HepG2 (cell line): Measurements from ENCODE around the gene KIF26B. TPM values are rescaled to one million over a fixed set of nuclear protein-coding genes. Genes with fewer than 3 reads are reported as not detected.

Source experiments
- AGO1 ChIP-seq: fragments of 200-400 bp; formaldehyde crosslinking; IDR thresholded peaks from 2 replicates; pipeline ENCODE4 v1.6.1; 2017; ENCODE audit warnings: mild to moderate bottlenecking, low read depth, low read length, moderate library complexity; ENCODE audit not compliant: poor library complexity, severe bottlenecking
- ATM ChIP-seq: fragments of 450-650 bp; IDR thresholded peaks from 2 replicates; pipeline ENCODE4 v1.7.1; 2017; ENCODE audit warnings: mild to moderate bottlenecking, borderline replicate concordance
- DMAP1 ChIP-seq: IDR thresholded peaks from 2 replicates; pipeline ENCODE4 v1.6.1; 2016
- JUNB ChIP-seq: sonication (generic); formaldehyde crosslinking; IDR thresholded peaks from 2 replicates; pipeline ENCODE4 v1.8.0; 2022; ENCODE audit warnings: missing genetic modification reagents, mild to moderate bottlenecking, borderline replicate concordance
- KDM6A ChIP-seq: IDR thresholded peaks from 2 replicates; pipeline ENCODE4 v1.6.1; 2016; ENCODE audit warnings: low read depth
- MBNL3 ChIP-seq: fragments of 250-450 bp; sonication (Bioruptor Pico); conservative IDR thresholded peaks from 2 replicates; pipeline ENCODE4 v1.8.0; 2022; ENCODE audit warnings: mild to moderate bottlenecking, inconsistent platforms
- NR2F2 ChIP-seq: IDR thresholded peaks from 2 replicates; pipeline ENCODE4 v1.6.1; 2012; ENCODE audit warnings: low read depth, inconsistent platforms, borderline replicate concordance
- SOX13 ChIP-seq, 3 experiments: fragments of 450-650 bp in 1 of 3; sonication (generic) in 1 of 3; formaldehyde crosslinking in 1 of 3; IDR thresholded peaks in 2 of 3; conservative IDR thresholded peaks in 1 of 3; 2 replicates each; pipeline versions ENCODE4 v1.5.0 to v1.6.1; 2016 to 2020; ENCODE audit warnings: antibody characterized with exemption in 1 of 3, mild to moderate bottlenecking in 1 of 3, missing compliant biosample characterization in 1 of 3, missing genetic modification reagents in 1 of 3, moderate library complexity in 1 of 3
- ZNF124 ChIP-seq: sonication (generic); formaldehyde crosslinking; IDR thresholded peaks from 2 replicates; pipeline ENCODE4 v1.4.0; 2020; ENCODE audit warnings: missing genetic modification reagents
- ZNF563 ChIP-seq: sonication (generic); formaldehyde crosslinking; IDR thresholded peaks from 2 replicates; pipeline ENCODE4 v1.8.0; 2022; ENCODE audit warnings: mild to moderate bottlenecking, moderate library complexity, missing genetic modification reagents
- ZNF564 ChIP-seq: sonication (generic); formaldehyde crosslinking; IDR thresholded peaks from 2 replicates; pipeline ENCODE4 v1.8.1; 2023; ENCODE audit warnings: mild to moderate bottlenecking, missing genetic modification reagents
- polyA plus RNA-seq, 8 experiments: library from polyadenylated mRNA; depleted of rRNA in 3 of 8; stranded (reverse) in 7 of 8; unstranded in 1 of 8; fragments of >200 nt; fragmentation: Illumina TruSeq in 4 of 8; extraction: Trizol in 4 of 8; gene quantifications; 2 replicates each; pipeline versions ENCODE4 v1.2.1 to v1.2.3, GENCODE V29; 2011 to 2016; ENCODE audit warnings: low read depth in 4 of 8, missing spikeins in 1 of 8, mixed read lengths in 1 of 8; ENCODE audit not compliant: insufficient read depth in 1 of 8
- total RNA-seq, 5 experiments: library from RNA; depleted of rRNA; stranded (reverse); fragments of >200 nt; fragmentation: Illumina TruSeq; extraction: Trizol; gene quantifications; 2 replicates each; pipeline ENCODE4 v1.2.3, GENCODE V29; 2016; ENCODE audit warnings: low read depth in 1 of 5
- TF ChIP-seq, protein P1 (sequence below): sonication (generic); formaldehyde crosslinking; IDR thresholded peaks from 2 replicates; pipeline ENCODE4 v1.4.0; 2020; ENCODE audit warnings: missing genetic modification reagents
- TF ChIP-seq, protein P2 (sequence below): sonication (generic); formaldehyde crosslinking; IDR thresholded peaks from 2 replicates; pipeline ENCODE4 v1.8.0; 2022; ENCODE audit warnings: mild to moderate bottlenecking, missing genetic modification reagents, moderate library complexity

Gene KIF26B
- total and polyA plus RNA-seq, 2 of the 13 experiments (the other 11 are each of a cell fraction or from before 2014, with no cell fraction given): 0.08 to 0.09 TPM

- TF ChIP-seq, protein P1, sequence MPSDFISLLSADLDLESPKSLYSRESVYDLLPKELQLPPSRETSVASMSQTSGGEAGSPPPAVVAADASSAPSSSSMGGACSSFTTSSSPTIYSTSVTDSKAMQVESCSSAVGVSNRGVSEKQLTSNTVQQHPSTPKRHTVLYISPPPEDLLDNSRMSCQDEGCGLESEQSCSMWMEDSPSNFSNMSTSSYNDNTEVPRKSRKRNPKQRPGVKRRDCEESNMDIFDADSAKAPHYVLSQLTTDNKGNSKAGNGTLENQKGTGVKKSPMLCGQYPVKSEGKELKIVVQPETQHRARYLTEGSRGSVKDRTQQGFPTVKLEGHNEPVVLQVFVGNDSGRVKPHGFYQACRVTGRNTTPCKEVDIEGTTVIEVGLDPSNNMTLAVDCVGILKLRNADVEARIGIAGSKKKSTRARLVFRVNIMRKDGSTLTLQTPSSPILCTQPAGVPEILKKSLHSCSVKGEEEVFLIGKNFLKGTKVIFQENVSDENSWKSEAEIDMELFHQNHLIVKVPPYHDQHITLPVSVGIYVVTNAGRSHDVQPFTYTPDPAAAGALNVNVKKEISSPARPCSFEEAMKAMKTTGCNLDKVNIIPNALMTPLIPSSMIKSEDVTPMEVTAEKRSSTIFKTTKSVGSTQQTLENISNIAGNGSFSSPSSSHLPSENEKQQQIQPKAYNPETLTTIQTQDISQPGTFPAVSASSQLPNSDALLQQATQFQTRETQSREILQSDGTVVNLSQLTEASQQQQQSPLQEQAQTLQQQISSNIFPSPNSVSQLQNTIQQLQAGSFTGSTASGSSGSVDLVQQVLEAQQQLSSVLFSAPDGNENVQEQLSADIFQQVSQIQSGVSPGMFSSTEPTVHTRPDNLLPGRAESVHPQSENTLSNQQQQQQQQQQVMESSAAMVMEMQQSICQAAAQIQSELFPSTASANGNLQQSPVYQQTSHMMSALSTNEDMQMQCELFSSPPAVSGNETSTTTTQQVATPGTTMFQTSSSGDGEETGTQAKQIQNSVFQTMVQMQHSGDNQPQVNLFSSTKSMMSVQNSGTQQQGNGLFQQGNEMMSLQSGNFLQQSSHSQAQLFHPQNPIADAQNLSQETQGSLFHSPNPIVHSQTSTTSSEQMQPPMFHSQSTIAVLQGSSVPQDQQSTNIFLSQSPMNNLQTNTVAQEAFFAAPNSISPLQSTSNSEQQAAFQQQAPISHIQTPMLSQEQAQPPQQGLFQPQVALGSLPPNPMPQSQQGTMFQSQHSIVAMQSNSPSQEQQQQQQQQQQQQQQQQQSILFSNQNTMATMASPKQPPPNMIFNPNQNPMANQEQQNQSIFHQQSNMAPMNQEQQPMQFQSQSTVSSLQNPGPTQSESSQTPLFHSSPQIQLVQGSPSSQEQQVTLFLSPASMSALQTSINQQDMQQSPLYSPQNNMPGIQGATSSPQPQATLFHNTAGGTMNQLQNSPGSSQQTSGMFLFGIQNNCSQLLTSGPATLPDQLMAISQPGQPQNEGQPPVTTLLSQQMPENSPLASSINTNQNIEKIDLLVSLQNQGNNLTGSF (CRISPR knock-in tag): no peak
- TF ChIP-seq MBNL3 (CRISPR knock-in tag) (no peak), KDM6A (no peak), JUNB (CRISPR knock-in tag) (no peak), ZNF563 (CRISPR knock-in tag) (no peak), ZNF564 (CRISPR knock-in tag) (no peak), DMAP1 (CRISPR knock-in tag) (no peak), SOX13 (IDR thresholded peaks at IDR 0.05) (no peak), SOX13 (CRISPR knock-in tag; conservative IDR thresholded peaks at IDR 0.05 in 1 of 2, IDR thresholded peaks at IDR 0.05 in 1 of 2) (no peak), ZNF124 (CRISPR knock-in tag) (no peak), AGO1 (no peak), ATM (no peak), NR2F2 (no peak)
- TF ChIP-seq, protein P2, sequence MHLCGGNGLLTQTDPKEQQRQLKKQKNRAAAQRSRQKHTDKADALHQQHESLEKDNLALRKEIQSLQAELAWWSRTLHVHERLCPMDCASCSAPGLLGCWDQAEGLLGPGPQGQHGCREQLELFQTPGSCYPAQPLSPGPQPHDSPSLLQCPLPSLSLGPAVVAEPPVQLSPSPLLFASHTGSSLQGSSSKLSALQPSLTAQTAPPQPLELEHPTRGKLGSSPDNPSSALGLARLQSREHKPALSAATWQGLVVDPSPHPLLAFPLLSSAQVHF (CRISPR knock-in tag): no peak
Observed at GRCh38 chr1:245361951-245362350, 207.2 kb downstream of the KIF26B start (continued).
